ENCODE data around the gene ZNF524. TPM values are rescaled to one million over a fixed set of nuclear protein-coding genes. Genes with fewer than 3 reads are reported as not detected.
A peak's percentile ranks its signal among the peaks of the same experiment; 100 is the strongest.

The ZNF524 gene
- polyA plus RNA-seq, 2 of the 4 experiments (the other 2 are of a cell fraction) = 6.4 to 9.7 TPM

DNA sequence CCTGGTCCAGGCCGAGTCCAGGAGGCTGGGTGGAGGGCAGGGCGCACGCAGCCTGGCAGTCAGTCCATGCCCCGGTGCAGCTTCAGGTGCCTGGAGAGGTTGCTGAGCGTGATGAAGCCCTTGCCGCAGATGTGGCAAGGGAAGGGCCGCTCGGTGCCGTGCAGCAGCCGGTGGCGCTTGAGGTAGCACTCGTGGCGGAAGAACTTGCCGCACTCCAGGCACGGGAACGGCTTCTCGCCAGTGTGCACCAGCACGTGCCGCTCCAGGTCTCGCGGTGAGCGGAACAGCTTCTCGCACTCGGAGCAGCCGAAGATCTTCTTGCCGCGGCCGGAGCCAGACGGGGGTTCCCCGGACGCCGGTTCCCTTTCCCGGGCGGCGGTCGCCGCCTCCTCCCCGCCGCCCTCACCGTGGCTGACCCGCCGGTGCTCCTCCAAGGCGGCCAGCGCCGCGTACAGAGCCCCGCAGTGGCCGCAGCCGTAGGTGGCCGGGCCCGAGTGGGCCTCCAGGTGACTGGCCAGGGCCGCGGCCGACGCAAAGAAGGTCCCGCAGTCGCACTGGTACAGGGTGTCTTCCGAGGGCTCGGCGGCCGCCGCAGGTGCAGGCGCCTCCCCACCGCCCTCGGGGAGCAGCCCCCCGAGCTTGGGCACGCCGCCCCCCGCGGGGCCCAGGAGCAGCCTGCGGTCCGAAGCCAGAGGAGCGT lies 7.5 kb upstream of the ZNF524 start:
- TF ChIP-seq FOXS1 (CRISPR knock-in tag; IDR thresholded peaks at IDR 0.05) (no peak), SMC3 (IDR thresholded peaks at IDR 0.05) (no peak), HOXB5 (CRISPR knock-in tag; IDR thresholded peaks at IDR 0.05) (no peak), CHD4 (IDR thresholded peaks at IDR 0.05; ENCODE audit: borderline replicate concordance) (no peak), GATA3 (IDR thresholded peaks at IDR 0.05; ENCODE audit: borderline replicate concordance) (no peak), JUNB (IDR thresholded peaks at IDR 0.05) (no peak), NFE2L2 (conservative IDR thresholded peaks at IDR 0.05; ENCODE audit: low read length) (no peak), MYC (IDR thresholded peaks at IDR 0.05; ENCODE audit: borderline replicate concordance, low read length) (no peak), RNF2 (IDR thresholded peaks at IDR 0.05; ENCODE audit: borderline replicate concordance, low read depth) (no peak)
- CTCF ChIA-PET = interaction anchor here (0.8 to 1.9 kb wide), 5 partner anchors 14 to 451 kb away, joined by 3 to 7 read pairs (median 4); no protein-coding TSS in a partner anchor
- no peak for ATAC-seq
- Histone ChIP-seq H3K27ac (no peak overlapping the region), H3K4me3 (no peak overlapping the region), H3K4me1 (no peaks in the 10 kb centered on the region), H3K9me3 (no peaks in the 10 kb centered on the region), H3K4me2 (no peak overlapping the region)
- WGBS (ENCODE audit: missing lambda C conversion rate) = 97% methylated on average over 55 of the region's 73 CpGs
- POLR2A ChIA-PET = no interaction called here
- DNase-seq (ENCODE audit: low read depth in 1 of 2, low spot score in 1 of 2) = no peak
- FAIRE-seq = no peak

DNA sequence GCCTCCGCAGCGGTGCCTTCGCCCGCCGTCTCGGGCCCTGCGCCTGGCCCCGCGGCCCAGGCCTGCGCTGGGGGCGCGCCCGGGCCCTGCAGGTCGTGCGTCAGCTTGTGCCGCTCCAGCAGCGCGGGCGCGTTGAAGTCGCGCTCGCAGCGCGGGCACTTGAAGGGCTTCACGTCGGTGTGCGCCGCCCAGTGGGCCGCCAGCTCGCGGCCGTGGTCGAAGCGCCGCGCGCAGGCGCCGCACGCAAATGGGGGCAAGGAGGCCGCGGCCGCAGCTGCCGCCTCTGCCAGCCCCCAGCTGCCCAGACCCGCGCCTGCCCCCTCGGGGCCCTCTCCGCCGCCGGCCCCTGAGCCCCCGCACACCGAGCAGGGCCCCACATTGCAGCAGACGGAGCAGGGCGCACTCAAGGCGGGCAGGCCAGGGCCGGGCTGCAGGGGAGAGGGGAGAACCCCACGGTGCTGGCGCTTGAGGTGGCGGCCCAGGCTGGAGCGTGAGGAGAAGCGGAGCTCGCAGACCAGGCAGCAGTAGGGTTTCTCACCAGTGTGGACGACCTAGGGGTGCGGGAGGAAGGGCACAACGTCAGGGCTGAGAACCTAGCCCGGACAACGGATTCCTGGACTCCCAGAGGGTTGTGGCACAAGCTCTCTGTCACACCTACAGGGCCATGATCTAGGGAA lies 6.9 kb upstream of the ZNF524 start:
- H3K4me3 ChIP-seq = no peak overlapping the region
- H3K27ac ChIP-seq = no peak overlapping the region
- TF ChIP-seq, protein P1, sequence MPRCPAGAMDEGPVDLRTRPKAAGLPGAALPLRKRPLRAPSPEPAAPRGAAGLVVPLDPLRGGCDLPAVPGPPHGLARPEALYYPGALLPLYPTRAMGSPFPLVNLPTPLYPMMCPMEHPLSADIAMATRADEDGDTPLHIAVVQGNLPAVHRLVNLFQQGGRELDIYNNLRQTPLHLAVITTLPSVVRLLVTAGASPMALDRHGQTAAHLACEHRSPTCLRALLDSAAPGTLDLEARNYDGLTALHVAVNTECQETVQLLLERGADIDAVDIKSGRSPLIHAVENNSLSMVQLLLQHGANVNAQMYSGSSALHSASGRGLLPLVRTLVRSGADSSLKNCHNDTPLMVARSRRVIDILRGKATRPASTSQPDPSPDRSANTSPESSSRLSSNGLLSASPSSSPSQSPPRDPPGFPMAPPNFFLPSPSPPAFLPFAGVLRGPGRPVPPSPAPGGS (IDR thresholded peaks at IDR 0.05) = no peak
- TF ChIP-seq TP53 (CRISPR knock-in tag; IDR thresholded peaks at IDR 0.05) (no peak), KDM5A (IDR thresholded peaks at IDR 0.05) (no peak), JUN (IDR thresholded peaks at IDR 0.05) (no peak), ESRRA (IDR thresholded peaks at IDR 0.05; ENCODE audit: borderline replicate concordance, low read length) (no peak), ZC3H11A (IDR thresholded peaks at IDR 0.05) (no peak), HOXB5 (CRISPR knock-in tag; IDR thresholded peaks at IDR 0.05) (no peak), EP300 (IDR thresholded peaks at IDR 0.05) (no peak)
- TF ChIP-seq, protein P2, sequence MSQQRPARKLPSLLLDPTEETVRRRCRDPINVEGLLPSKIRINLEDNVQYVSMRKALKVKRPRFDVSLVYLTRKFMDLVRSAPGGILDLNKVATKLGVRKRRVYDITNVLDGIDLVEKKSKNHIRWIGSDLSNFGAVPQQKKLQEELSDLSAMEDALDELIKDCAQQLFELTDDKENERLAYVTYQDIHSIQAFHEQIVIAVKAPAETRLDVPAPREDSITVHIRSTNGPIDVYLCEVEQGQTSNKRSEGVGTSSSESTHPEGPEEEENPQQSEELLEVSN (IDR thresholded peaks at IDR 0.05; ENCODE audit: borderline replicate concordance, low read depth) = no peak
- WGBS (ENCODE audit: missing lambda C conversion rate) = 98% methylated on average over 64 of the region's 68 CpGs
- DNase-seq (ENCODE audit: low read depth in 1 of 2, low spot score in 1 of 2) (no peak), FAIRE-seq (no peak), ATAC-seq (no peak)
- no peak overlapping the region for H3K4me2 ChIP-seq
- ChIA-PET POLR2A (interaction anchor here (0.7 to 0.9 kb wide), 2 partner anchors 13 to 31 kb away, joined by 3 read pairs; partner anchors contain the start of genes ZNF784 and ZNF865), CTCF (interaction anchor here (1.1 to 1.9 kb wide), 7 partner anchors 13 to 451 kb away, joined by 3 to 7 read pairs (median 4); no protein-coding TSS in a partner anchor)
- H3K4me1 ChIP-seq = peaks cover 2% of the 10 kb centered on the region; the same call in 1 of the 3 replicates
- H3K9me3 ChIP-seq = no peaks in the 10 kb centered on the region

DNA sequence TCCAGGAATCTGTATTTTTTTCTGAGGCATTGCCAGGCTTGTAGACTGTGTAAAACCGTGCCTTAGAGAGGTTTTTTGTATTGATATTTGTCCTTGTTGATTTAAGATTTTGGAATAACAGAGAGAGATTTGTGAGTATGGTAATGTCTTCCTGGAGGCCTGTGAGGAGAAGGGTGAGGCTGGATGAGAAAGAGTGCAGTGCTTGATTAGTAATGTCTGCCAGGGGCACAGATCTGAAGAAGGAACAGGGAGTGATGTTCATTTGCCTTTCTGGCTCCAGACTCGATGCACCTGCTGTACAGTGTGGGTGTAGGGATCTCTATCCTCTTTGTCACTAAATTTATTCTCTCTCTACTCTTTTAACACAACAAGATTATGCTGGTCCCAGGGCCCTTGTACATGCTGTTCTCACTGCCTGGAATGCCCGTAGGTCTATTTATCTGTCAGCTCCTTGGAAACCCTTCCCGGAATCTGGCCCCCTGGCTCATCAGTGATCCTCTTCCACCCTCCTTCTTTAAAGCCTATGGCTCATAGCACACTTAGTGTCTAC lies 5.0 kb upstream of the ZNF524 start:
- no peak for TF ChIP-seq EP300 (IDR thresholded peaks at IDR 0.05)
- TF ChIP-seq, protein P3, sequence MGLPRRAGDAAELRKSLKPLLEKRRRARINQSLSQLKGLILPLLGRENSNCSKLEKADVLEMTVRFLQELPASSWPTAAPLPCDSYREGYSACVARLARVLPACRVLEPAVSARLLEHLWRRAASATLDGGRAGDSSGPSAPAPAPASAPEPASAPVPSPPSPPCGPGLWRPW (IDR thresholded peaks at IDR 0.05) = no peak
- TF ChIP-seq ZNF302 (CRISPR knock-in tag; IDR thresholded peaks at IDR 0.05) = no peak
- TF ChIP-seq, protein P2 (IDR thresholded peaks at IDR 0.05; ENCODE audit: borderline replicate concordance, low read depth) = no peak
- no peak for TF ChIP-seq SMC3 (IDR thresholded peaks at IDR 0.05)
- ATAC-seq (no peak), DNase-seq (ENCODE audit: low read depth in 1 of 2, low spot score in 1 of 2) (peak in 1 of 2 experiments; percentile 41), FAIRE-seq (no peak)
- CTCF ChIA-PET = interaction anchor here (0.6 to 1.8 kb wide), 8 partner anchors 9 to 304 kb away, joined by 3 to 8 read pairs (median 4); partner anchors contain the start of gene ZNF865
- Histone ChIP-seq H3K9me3 (no peaks in the 10 kb centered on the region), H3K4me2 (no peak overlapping the region), H3K4me1 (peaks cover 6% of the 10 kb centered on the region; the same call in 2 of the 3 replicates), H3K4me3 (no peak overlapping the region), H3K27ac (no peak overlapping the region)
- WGBS (ENCODE audit: missing lambda C conversion rate) = 84% methylated on average over 4 of the region's 4 CpGs
- POLR2A ChIA-PET = interaction anchor here (0.5 kb wide), 1 partner anchor 454 kb away, joined by 4 read pairs; no protein-coding TSS in a partner anchor

Data from A549 (cell line).